HG02852 (cell line): ENCODE data around the gene ATP8A2.

Experiments used
- ATAC-seq: cut with Tn5 transposase; IDR thresholded peaks from one replicate; pipeline ENCODE4 v1.9.1; 2021; ENCODE audit warnings: mild to moderate bottlenecking, moderate library complexity; ENCODE audit not compliant: unreplicated experiment

ATP8A2 gene

GRCh38 chr13:25380741-25381324 is 9.1 kb downstream of the ATP8A2 start:
- no peak for ATAC-seq

GRCh38 chr13:25384758-25385410 is 13.1 kb downstream of the ATP8A2 start:
- no peak for ATAC-seq

GRCh38 chr13:25391932-25392331 is 20.2 kb downstream of the ATP8A2 start:
- no peak for ATAC-seq

GRCh38 chr13:25394402-25395060 is 22.8 kb downstream of the ATP8A2 start:
- no peak for ATAC-seq

GRCh38 chr13:25397763-25398162 is 26.0 kb downstream of the ATP8A2 start:
- ATAC-seq, result no peak

GRCh38 chr13:25400925-25401324 is 29.2 kb downstream of the ATP8A2 start:
- ATAC-seq, result no peak

- no peak for ATAC-seq
These were observed 30.2 kb downstream of the ATP8A2 start for GRCh38 chr13:25401958-25402357.

- ATAC-seq, result no peak
These were observed 34.6 kb downstream of the ATP8A2 start for GRCh38 chr13:25406377-25406776.

- no peak for ATAC-seq
These were observed 38.2 kb downstream of the ATP8A2 start for GRCh38 chr13:25409938-25410337.

- no peak for ATAC-seq
These were observed 43.5 kb downstream of the ATP8A2 start for GRCh38 chr13:25415241-25415640.

GRCh38 chr13:25417535-25417934 is 45.8 kb downstream of the ATP8A2 start:
- no peak for ATAC-seq

GRCh38 chr13:25420161-25420560 is 48.4 kb downstream of the ATP8A2 start:
- no peak for ATAC-seq

GRCh38 chr13:25421612-25422011 is 49.8 kb downstream of the ATP8A2 start:
- no peak for ATAC-seq

GRCh38 chr13:25422153-25422552 is 50.4 kb downstream of the ATP8A2 start:
- ATAC-seq, result no peak

GRCh38 chr13:25423831-25424230 is 52.1 kb downstream of the ATP8A2 start:
- ATAC-seq, result no peak

- no peak for ATAC-seq
These were observed 57.7 kb downstream of the ATP8A2 start for GRCh38 chr13:25429466-25429865.

- ATAC-seq, result no peak
These were observed 60.9 kb downstream of the ATP8A2 start for GRCh38 chr13:25432691-25433090.

- ATAC-seq, result no peak
These were observed 68.3 kb downstream of the ATP8A2 start for GRCh38 chr13:25440061-25440460.

- no peak for ATAC-seq
These were observed 74.5 kb downstream of the ATP8A2 start for GRCh38 chr13:25446261-25446660.

- no peak for ATAC-seq
These were observed 75.6 kb downstream of the ATP8A2 start for GRCh38 chr13:25447396-25447795.

GRCh38 chr13:25453850-25454365 is 82.1 kb downstream of the ATP8A2 start:
- ATAC-seq, result no peak

GRCh38 chr13:25455146-25455545 is 83.4 kb downstream of the ATP8A2 start:
- ATAC-seq, result no peak
